Measurements from ENCODE around the gene HIPK4. TPM values are rescaled to one million over a fixed set of nuclear protein-coding genes. Genes with fewer than 3 reads are reported as not detected.
"Not testable (repeated sequence)": the region's sequence is repeated elsewhere in the genome, so short reads cannot be mapped to it uniquely, and the experiment has no call there.

HIPK4 gene
- total and polyA plus RNA-seq, 2 of the 4 experiments (the other 2 are of a cell fraction), result 0.12 to 0.18 TPM

GRCh38 chr19:40408598-40408925, 18.6 kb upstream of the HIPK4 start:
- H2AK5ac ChIP-seq (ENCODE audit: low read depth, low read length); H3K36me3 ChIP-seq (ENCODE audit: control insufficient read depth, insufficient read depth, low read length); CTCF ChIA-PET; H2BK5ac ChIP-seq (ENCODE audit: low read depth, low read length, poor library complexity, severe bottlenecking); H3K79me1 ChIP-seq (ENCODE audit: low read depth in 1 of 2, low read length in 2 of 2); H3K4me3 ChIP-seq (ENCODE audit: insufficient read depth, low read depth, low read length); H3K4me2 ChIP-seq (ENCODE audit: low read depth, low read length); H2AK9ac ChIP-seq (replicated peaks; ENCODE audit: low read depth, low read length, poor library complexity); BruUV-seq (replicated peaks); H4K20me1 ChIP-seq (ENCODE audit: insufficient read depth, low read length); intact Hi-C loops (cut with micrococcal nuclease); H2BK120ac ChIP-seq (ENCODE audit: low read depth, low read length); H3K9me1 ChIP-seq (ENCODE audit: insufficient read depth, low read length); H2BK20ac ChIP-seq (ENCODE audit: low read depth, low read length); H3K9me3 ChIP-seq (ENCODE audit: control insufficient read depth, insufficient read depth, low read length); H2AFZ ChIP-seq (replicated peaks; ENCODE audit: low read length, poor library complexity); ATAC-seq (ENCODE audit: low read depth); H4K5ac ChIP-seq (ENCODE audit: low read depth, low read length); DNase-seq; H3K14ac ChIP-seq (replicated peaks; ENCODE audit: low read depth, low read length); H4K91ac ChIP-seq (ENCODE audit: insufficient read depth, low read depth, low read length); H3K4ac ChIP-seq (ENCODE audit: low read depth, low read length); H3K27ac ChIP-seq (ENCODE audit: insufficient read depth, low read length); H3K23ac ChIP-seq (ENCODE audit: low read depth, low read length); H3K4me1 ChIP-seq (ENCODE audit: control insufficient read depth, insufficient read depth, low read length); in situ Hi-C loops (cut with MboI; ENCODE audit: low sequenced_read_pairs); POLR2A ChIA-PET (ENCODE audit: unreplicated experiment); dilution Hi-C loops (cut with HindIII; ENCODE audit: low sequenced_read_pairs, unreplicated experiment); H3K9ac ChIP-seq (ENCODE audit: low read depth, low read length); H3K56ac ChIP-seq (ENCODE audit: extremely low read depth, insufficient read depth, low read length); H2BK15ac ChIP-seq (ENCODE audit: low read depth, low read length); H3K18ac ChIP-seq (ENCODE audit: low read depth, low read length); H4K8ac ChIP-seq (ENCODE audit: low read depth in 2 of 2, low read length in 2 of 2); H3K27me3 ChIP-seq (ENCODE audit: control insufficient read depth, insufficient read depth, low read length): not testable (repeated sequence)
- WGBS, 2 experiments (ENCODE audit: extremely low coverage in 2 of 2, insufficient read length in 1 of 2), result 87% methylated on average over 5 of the region's 8 CpGs; no CpG with 5 or more reads in 1 of the 2 experiments

All from IMR-90 (cell line).